Uterus (tissue), 4 donors: Measurements from ENCODE around the gene REL. TPM values are rescaled to one million over a fixed set of nuclear protein-coding genes. Genes with fewer than 3 reads are reported as not detected.

Experiments used
- DNase-seq, 2 donors: peaks; one replicate each; pipeline ENCODE4 v3.0.0-alpha.2; 2019 to 2020
- H3K27ac ChIP-seq, 2 donors: fragments of 200-600 bp; sonication (generic); 1 replicate in 1 of 2; 2 replicates in 1 of 2; pipeline ENCODE4 v1.5.1; 2016 to 2018
- H3K27me3 ChIP-seq, 2 donors: fragments of 200-600 bp; sonication (generic); one replicate each; pipeline ENCODE4 v1.5.1; 2018 to 2019; ENCODE audit warnings: control low read depth in 1 of 2
- H3K36me3 ChIP-seq, 2 donors: fragments of 200-600 bp; sonication (generic); one replicate each; pipeline ENCODE4 v1.5.1; 2019; ENCODE audit warnings: control low read depth in 1 of 2
- H3K4me1 ChIP-seq, 2 donors: fragments of 200-600 bp; sonication (generic); one replicate each; pipeline ENCODE4 v1.5.1; 2018 to 2019; ENCODE audit warnings: control low read depth in 1 of 2
- H3K4me3 ChIP-seq, 2 donors: fragments of 200-600 bp; sonication (generic); 1 replicate in 1 of 2; 2 replicates in 1 of 2; pipeline ENCODE4 v1.5.1; 2018 to 2019; ENCODE audit warnings: mild to moderate bottlenecking in 1 of 2
- H3K9me3 ChIP-seq, 2 donors: fragments of 200-600 bp; sonication (generic); one replicate each; pipeline ENCODE4 v1.5.1; 2019; ENCODE audit warnings: control low read depth in 1 of 2
- POLR2A ChIP-seq, 2 donors: fragments of 450-650 bp; IDR thresholded peaks; one replicate each; pipeline ENCODE4 v1.6.1; 2016; ENCODE audit warnings: antibody characterized with exemption in 2 of 2, mild to moderate bottlenecking in 1 of 2, moderate library complexity in 1 of 2
- intact Hi-C: fragments of 100-400 bp; cut with DNase I; formaldehyde crosslinking; loops from one replicate; pipeline ENCODE4 v1.15.1; 2023; ENCODE audit warnings: low total_unique reads
- total RNA-seq, 4 donors: library from RNA; depleted of rRNA in 3 of 4; stranded (reverse); fragments of >200 nt in 3 of 4; gene quantifications; one replicate each; pipeline versions ENCODE4 v1.1.0 to v1.2.4, GENCODE V29; 2014 to 2023
- TF ChIP-seq, protein P1 (sequence below), 4 experiments: fragments of 200-600 bp in 2 of 4; fragments of 450-650 bp in 2 of 4; sonication (generic) in 2 of 4; IDR thresholded peaks; one replicate each; pipeline ENCODE4 v1.5.1; 2016 to 2019; ENCODE audit warnings: antibody characterized with exemption in 4 of 4, mild to moderate bottlenecking in 2 of 4, moderate library complexity in 1 of 4
- donor health status: DM: yes; HTN: yes; CAD: no.

REL gene
- total RNA-seq, 4 donors from 2014 or later: 1.8 to 21.0 (median 12.2) TPM

DNA sequence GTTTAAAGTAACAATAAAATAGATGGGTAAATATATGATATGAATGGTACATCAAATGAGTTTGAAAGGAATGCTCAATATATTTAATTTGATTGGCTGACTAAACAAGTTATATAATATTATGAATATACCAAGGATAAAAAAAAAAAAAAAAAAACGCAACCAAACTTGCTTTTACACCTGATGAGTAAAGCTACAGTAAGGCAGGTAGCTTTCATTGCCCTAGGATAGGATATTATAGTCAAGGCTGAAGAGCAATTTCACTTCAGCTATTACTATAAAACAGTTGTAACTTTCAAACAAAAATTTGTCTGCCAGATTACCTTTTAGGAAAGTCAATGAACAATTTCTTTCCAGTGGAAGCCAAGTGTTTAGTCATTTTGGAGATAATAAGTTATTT lies 79.3 kb downstream of the REL start:
- no peak overlapping the region for H3K27ac ChIP-seq
- no peak overlapping the region for H3K4me3 ChIP-seq
- no peak for DNase-seq
- H3K36me3 ChIP-seq: no peaks in the 10 kb centered on the region
- H3K9me3 ChIP-seq: no peaks in the 10 kb centered on the region
- H3K27me3 ChIP-seq: no peaks in the 10 kb centered on the region
- intact Hi-C loops: no loop called here
- no peak for TF ChIP-seq POLR2A (IDR thresholded peaks at IDR 0.05)
- TF ChIP-seq, protein P1, sequence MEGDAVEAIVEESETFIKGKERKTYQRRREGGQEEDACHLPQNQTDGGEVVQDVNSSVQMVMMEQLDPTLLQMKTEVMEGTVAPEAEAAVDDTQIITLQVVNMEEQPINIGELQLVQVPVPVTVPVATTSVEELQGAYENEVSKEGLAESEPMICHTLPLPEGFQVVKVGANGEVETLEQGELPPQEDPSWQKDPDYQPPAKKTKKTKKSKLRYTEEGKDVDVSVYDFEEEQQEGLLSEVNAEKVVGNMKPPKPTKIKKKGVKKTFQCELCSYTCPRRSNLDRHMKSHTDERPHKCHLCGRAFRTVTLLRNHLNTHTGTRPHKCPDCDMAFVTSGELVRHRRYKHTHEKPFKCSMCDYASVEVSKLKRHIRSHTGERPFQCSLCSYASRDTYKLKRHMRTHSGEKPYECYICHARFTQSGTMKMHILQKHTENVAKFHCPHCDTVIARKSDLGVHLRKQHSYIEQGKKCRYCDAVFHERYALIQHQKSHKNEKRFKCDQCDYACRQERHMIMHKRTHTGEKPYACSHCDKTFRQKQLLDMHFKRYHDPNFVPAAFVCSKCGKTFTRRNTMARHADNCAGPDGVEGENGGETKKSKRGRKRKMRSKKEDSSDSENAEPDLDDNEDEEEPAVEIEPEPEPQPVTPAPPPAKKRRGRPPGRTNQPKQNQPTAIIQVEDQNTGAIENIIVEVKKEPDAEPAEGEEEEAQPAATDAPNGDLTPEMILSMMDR (IDR thresholded peaks at IDR 0.05): no peak
- H3K4me1 ChIP-seq: no peaks in the 10 kb centered on the region

DNA sequence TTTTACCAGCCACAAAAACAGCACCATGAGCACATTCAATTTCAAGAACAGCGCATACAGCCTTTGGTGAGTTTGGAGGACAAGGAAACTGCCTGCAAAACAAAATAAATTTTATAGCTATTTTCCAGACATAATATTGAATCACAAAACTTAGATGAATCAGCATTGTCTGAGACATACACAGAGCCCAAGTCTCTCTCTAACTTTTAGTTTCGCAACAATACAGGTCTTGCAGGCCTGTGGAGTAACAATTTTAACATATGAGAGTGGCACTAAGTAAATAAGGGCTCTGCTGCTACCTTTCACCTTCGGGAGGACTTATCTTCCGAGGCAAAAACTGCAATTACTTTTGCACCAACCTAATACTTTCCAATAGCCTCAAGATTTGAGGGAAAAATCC lies 80.1 kb downstream of the REL start:
- no peak overlapping the region for H3K27ac ChIP-seq
- intact Hi-C loops: no loop called here

GRCh38 chr2:60962528-60962927 lies 81.2 kb downstream of the REL start:
- Histone ChIP-seq H3K4me3 (no peak overlapping the region), H3K27me3 (no peaks in the 10 kb centered on the region), H3K9me3 (no peaks in the 10 kb centered on the region), H3K4me1 (no peaks in the 10 kb centered on the region), H3K27ac (no peak overlapping the region), H3K36me3 (no peaks in the 10 kb centered on the region)
- intact Hi-C loops: no loop called here
- no peak for TF ChIP-seq POLR2A (IDR thresholded peaks at IDR 0.05)
- TF ChIP-seq, protein P1 (IDR thresholded peaks at IDR 0.05): no peak
- DNase-seq: no peak

More for the DNA sequence above, 80.1 kb downstream of the REL start:
- H3K9me3 ChIP-seq: no peaks in the 10 kb centered on the region
- no peak overlapping the region for H3K4me3 ChIP-seq
- H3K4me1 ChIP-seq: no peaks in the 10 kb centered on the region
- H3K36me3 ChIP-seq: no peaks in the 10 kb centered on the region
- TF ChIP-seq, protein P1 (IDR thresholded peaks at IDR 0.05): no peak
- TF ChIP-seq POLR2A (IDR thresholded peaks at IDR 0.05): no peak
- H3K27me3 ChIP-seq: no peaks in the 10 kb centered on the region
- no peak for DNase-seq

DNA sequence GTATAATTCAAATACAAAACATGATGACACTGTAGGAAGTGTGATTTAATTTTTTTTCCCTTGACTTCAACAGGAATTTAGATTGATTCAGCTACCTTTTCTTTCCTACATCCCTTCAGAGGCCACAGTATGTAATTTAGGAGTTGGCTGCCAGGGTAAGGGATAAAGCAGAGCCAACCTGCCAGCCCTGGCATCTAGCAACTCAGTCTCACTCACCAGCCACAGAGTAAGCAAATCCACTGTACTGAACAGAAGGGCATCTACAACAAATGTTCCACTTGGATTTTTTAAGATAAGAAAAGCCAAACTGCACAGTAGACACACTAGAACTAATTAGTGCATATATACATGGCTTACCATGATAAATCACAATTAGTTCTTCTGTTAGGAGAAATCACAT lies 81.8 kb downstream of the REL start:
- no peak for DNase-seq
- no peak for TF ChIP-seq POLR2A (IDR thresholded peaks at IDR 0.05)
- TF ChIP-seq, protein P1 (IDR thresholded peaks at IDR 0.05): no peak
- Histone ChIP-seq H3K27me3 (no peaks in the 10 kb centered on the region), H3K4me1 (no peaks in the 10 kb centered on the region), H3K4me3 (no peak overlapping the region), H3K27ac (no peak overlapping the region), H3K36me3 (no peaks in the 10 kb centered on the region), H3K9me3 (no peaks in the 10 kb centered on the region)
- intact Hi-C loops: no loop called here

DNA sequence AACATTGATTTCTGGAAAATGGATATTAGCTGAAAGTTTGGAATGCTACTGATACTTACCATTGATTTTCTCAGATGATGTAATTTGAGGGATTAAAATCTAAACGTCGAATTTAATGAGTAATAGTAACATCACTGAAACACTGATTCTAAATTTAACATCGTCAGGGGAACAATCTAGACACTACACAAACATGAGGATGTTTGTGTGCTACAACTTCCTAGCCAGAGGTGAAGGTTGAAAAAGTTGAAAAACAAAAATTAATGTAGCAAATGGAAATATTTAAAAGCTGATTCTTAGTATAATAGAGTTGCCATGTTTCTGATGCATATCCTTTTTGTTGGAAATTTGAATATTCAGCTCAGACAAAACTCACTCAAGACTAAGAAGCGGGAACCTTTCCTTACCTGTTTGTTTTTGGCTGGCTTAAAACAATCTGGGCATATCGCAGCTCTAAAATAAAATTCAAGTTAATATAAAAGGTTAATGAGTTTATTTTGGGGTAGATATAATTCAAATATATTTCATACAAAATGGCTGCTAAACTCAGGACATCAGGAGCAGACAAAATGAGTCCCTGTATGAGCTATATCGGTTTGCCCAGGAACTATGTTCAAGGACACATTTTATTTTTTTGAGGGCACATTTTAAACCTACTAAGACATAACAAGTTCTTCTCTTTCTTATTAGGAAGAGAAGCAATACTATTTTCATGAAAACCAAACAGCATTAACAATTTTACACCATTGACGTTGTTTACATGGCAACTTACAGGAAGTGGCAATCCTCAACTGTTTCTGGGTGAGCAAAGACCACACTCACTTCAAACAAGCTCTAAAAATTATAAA lies 83.5 kb downstream of the REL start:
- H3K4me1 ChIP-seq: no peaks in the 10 kb centered on the region
- no peaks in the 10 kb centered on the region for H3K27me3 ChIP-seq
- H3K36me3 ChIP-seq: no peaks in the 10 kb centered on the region
- TF ChIP-seq POLR2A (IDR thresholded peaks at IDR 0.05): no peak
- TF ChIP-seq, protein P1 (IDR thresholded peaks at IDR 0.05): no peak
- DNase-seq: no peak
- no peaks in the 10 kb centered on the region for H3K9me3 ChIP-seq
- intact Hi-C loops: no loop called here
- H3K4me3 ChIP-seq: no peak overlapping the region
- H3K27ac ChIP-seq: no peak overlapping the region
